GM10266 (cell line): ENCODE measurements around the gene PNMA8B.

Experiments used
- DNase-seq: peaks from one replicate; pipeline ENCODE4 v3.0.0; 2012; ENCODE audit errors: extremely low spot score
- CTCF ChIP-seq: IDR thresholded peaks from 2 replicates; pipeline ENCODE4 v1.5.1; 2012; ENCODE audit warnings: mild to moderate bottlenecking, low read depth; ENCODE audit not compliant: control insufficient read depth, insufficient read depth; ENCODE audit errors: missing control alignments

Gene PNMA8B

GRCh38 chr19:46490774-46491173 is 4.9 kb downstream of the PNMA8B start:
- no peak for DNase-seq
- TF ChIP-seq CTCF, result no peak

- peak; percentile 8 for TF ChIP-seq CTCF
- no peak for DNase-seq
Measured at GRCh38 chr19:46489445-46490272, 6.0 kb downstream of the PNMA8B start.

GRCh38 chr19:46488551-46488950 is 7.1 kb downstream of the PNMA8B start:
- TF ChIP-seq CTCF, result no peak
- no peak for DNase-seq

- DNase-seq, result peak; percentile 86
- peak; percentile 93 for TF ChIP-seq CTCF
Measured at GRCh38 chr19:46487802-46488445, 7.7 kb downstream of the PNMA8B start.

GRCh38 chr19:46487178-46487801 is 8.4 kb downstream of the PNMA8B start:
- no peak for TF ChIP-seq CTCF
- DNase-seq, result no peak

GRCh38 chr19:46486358-46486757 is 9.3 kb downstream of the PNMA8B start:
- no peak for TF ChIP-seq CTCF
- DNase-seq, result no peak

- TF ChIP-seq CTCF, result no peak
- no peak for DNase-seq
Measured at GRCh38 chr19:46484656-46485055, 11.0 kb downstream of the PNMA8B start.
